ENCODE results near the gene PAX5.
A peak's percentile ranks its signal among the peaks of the same experiment; 100 is the strongest.

- TF ChIP-seq RAD21 (conservative IDR thresholded peaks at IDR 0.05), result no peak
- TF ChIP-seq CTCF (IDR thresholded peaks at IDR 0.05; ENCODE audit: poor library complexity, severe bottlenecking), result no peak
- TF ChIP-seq REST (IDR thresholded peaks at IDR 0.05; ENCODE audit: borderline replicate concordance), result peak; percentile 23
- TF ChIP-seq POLR2AphosphoS5 (IDR thresholded peaks at IDR 0.05), result peak; percentile 54
- TF ChIP-seq TAF1 (IDR thresholded peaks at IDR 0.05; ENCODE audit: low read depth), result no peak
- TF ChIP-seq EZH2 (IDR thresholded peaks at IDR 0.05; ENCODE audit: borderline replicate concordance, insufficient read depth, low read length, poor library complexity, severe bottlenecking), result no peak
- no peak for TF ChIP-seq SMC3 (conservative IDR thresholded peaks at IDR 0.05; ENCODE audit: poor library complexity)
- no peak for TF ChIP-seq EP300 (conservative IDR thresholded peaks at IDR 0.05; ENCODE audit: poor library complexity, severe bottlenecking)
Observed at GRCh38 chr9:36818965-36819870, 214.8 kb downstream of the PAX5 start.
